HTR-8/SVneo (cell line): Measurements from ENCODE around the gene SERPIND1.
A peak's percentile ranks its signal among the peaks of the same experiment; 100 is the strongest.

ENCODE experiments used
- DNase-seq: peaks from one replicate; pipeline ENCODE4 v3.0.0; 2011; ENCODE audit warnings: low spot score, mixed read lengths; ENCODE audit not compliant: insufficient read length
- FAIRE-seq: peaks from 2 replicates; lab custom pipeline; 2011; peaks lifted over from hg19 to GRCh38; lab: Jason Lieb, UNC

Gene SERPIND1

DNA sequence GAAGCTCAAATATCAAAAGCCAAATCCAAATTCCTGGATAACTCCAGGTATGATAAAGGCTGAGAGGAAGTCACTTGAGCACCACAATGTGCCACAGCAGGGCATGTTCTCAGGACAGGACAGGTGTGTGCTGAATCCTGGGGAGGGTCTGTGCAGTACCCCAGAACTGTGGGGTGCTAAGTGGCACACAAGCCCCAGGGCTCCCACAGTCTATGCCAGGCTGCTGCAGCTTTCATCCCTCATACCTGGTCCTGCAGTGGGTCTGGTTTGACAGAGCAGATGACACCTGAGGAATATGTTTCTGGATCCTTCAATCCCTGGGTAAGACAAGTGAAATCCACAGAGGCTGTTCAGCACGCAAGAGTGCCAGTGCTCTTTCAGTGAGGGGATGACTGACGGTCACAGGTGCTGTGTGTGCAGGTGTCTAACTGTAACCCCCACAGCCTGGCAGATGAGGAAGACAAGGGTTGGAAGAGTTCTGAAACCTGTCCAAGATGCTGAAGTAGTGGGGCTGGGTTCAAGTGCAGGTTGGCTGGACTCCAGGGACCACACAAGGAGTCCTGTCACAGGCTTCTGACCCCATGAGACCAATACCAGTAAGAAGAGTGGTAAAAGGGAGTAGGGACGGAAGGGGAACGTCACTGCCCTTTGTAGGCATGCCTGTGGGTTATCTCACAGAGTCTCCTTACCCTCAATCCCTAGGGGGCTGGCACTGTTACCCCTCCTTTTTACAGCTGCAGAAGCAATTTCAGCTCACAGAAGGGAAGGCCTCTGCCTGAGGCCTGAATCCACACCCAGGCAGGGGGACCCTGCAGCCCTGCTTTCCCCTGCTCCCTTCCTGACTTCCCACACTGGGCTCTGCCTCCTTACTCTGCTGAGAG, 14.1 kb downstream of the SERPIND1 start:
- FAIRE-seq = no peak
- no peak for DNase-seq

DNA sequence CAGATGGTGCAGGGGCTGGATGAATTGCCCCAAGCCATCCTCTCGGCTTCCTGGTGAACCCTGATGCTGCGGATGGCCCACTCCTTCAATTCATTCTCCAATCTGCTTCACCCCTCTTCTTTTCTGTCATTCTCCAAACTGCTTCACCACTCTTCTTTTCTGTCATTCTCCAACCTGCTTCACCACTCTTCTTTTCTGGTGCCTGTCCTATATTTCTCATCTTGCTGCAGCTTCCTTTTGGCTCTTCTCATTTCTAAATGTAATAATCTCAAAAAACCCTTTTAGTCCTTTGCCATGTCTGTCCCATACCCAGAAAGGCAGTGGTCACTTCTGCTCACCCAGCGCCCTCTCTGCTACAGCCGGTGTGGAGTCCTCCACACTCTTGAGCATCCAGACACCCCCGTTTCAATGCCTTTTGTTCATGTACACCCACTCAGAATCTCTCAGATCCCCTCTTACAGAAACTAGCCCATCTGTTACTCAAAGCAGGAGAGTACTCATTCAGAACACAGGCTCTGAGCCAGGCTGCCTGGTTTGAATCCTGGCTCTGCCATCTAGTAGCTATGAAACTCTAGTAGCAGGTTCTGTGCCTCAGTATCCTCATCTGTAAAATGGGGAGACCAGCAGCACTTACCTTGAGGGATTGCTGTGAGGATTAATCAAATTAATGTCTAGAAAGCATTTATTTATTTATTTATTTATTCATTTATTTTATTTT, 14.9 kb downstream of the SERPIND1 start:
- no peak for FAIRE-seq
- no peak for DNase-seq

DNA sequence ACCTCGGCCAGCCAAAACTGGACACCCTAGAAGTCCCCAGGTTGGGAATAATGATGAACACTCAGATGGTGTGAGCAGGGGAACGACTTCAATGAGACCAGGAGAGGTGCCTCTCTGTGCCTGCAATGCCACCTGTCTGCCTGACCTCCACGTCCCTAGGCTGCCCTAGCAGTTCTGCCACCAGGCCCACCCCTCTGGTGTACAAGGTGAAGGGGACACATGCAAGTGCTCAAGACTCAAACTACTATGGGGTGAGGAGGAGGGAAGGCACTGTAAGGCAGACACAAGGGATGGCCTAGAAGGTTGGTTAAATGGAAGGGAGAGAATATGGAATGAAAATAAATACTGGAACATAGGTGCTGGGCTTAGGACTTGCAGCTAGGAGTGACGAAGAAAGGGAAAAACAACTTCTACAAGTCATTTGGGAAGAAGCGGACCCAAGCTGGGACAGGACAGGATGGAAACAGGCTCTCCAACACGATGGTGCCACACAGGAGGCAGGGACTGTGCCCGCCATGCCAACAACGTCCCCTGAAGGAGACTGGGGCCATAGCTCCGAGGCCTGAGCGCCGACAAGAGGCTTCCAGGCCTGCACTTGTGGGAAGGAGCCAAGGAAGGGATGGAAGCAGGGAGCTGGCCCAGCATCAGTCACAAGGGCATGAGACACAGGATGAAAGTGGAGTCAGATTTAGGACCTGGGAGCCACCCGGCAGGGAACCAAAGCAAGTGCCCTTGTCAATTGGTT, 18.5 kb downstream of the SERPIND1 start:
- no peak for DNase-seq
- no peak for FAIRE-seq

DNA sequence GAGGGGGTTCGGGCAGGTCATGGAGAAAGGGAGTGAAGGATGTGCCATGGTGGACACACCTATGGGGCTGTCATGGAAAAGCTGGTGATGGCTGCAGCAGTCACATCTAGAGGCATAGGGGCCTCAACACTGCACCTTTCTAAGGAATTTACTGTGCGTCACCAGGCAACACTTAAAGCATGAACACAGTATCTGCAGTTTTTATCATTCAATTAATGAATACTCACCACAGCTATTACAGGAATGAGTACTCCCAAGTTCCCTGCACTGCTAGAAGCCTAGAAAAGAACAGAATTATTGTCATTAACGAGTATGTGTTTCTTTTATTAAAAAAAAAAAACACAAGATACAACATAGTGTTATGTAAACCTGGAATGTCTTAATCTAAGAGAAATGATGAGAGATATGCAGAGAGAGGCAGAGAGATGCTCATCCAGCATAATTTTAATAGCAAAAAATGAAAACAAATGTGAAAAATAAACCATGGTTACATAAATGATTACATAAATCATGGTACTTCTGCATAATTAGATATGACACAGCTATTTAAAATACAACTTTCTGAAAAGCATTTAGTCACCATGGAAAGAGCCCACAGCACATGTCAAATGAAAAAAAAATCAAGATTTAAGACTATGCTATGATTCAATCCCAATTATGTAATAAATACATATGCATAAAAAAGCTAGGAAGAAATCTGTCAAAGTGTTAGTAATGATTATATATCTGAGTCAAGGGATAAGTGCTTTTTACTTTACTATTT, 19.2 kb downstream of the SERPIND1 start:
- DNase-seq (no peak), FAIRE-seq (no peak)

DNA sequence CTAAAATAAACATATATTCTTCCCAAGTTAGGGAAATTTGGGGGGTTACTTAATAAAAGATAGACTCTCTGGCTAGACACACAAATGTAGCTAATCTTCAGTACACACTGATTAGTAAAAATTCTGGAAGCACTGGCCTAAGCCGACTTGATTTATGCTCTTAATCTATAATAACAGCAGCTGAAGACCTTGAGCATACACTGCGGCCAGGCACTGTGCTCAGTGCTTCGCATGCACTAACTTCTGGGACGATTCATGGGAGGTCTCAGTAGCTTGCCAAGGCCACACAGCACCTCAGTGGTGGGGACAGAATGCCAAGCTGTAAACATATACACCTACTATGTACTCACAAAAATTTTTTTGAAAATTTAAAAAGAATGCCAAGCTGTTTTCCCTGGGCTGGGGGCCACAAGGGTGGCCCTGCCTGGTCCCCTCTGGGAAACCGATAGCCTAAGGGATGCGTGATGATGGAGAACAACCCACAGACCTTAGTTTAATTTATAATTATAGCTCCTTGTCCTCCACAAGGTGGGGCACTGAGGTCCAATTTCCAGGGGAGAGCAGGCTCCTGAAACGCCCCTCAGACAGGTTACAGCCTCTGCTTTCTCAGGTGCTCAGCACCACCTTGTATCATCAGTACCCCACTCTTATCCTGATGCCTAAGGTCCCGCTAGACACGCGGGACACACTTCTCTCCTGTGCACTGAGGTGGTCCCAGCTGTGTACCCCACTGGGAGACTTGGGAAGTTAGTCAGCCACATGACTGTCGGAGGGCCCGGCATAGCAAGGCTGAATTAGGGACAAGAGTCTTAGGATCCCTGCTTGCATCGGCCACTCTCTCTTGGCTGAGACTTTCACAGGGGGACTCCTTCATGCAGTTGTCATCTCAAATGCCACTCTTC, 20.1 kb downstream of the SERPIND1 start:
- FAIRE-seq (no peak), DNase-seq (no peak)

DNA sequence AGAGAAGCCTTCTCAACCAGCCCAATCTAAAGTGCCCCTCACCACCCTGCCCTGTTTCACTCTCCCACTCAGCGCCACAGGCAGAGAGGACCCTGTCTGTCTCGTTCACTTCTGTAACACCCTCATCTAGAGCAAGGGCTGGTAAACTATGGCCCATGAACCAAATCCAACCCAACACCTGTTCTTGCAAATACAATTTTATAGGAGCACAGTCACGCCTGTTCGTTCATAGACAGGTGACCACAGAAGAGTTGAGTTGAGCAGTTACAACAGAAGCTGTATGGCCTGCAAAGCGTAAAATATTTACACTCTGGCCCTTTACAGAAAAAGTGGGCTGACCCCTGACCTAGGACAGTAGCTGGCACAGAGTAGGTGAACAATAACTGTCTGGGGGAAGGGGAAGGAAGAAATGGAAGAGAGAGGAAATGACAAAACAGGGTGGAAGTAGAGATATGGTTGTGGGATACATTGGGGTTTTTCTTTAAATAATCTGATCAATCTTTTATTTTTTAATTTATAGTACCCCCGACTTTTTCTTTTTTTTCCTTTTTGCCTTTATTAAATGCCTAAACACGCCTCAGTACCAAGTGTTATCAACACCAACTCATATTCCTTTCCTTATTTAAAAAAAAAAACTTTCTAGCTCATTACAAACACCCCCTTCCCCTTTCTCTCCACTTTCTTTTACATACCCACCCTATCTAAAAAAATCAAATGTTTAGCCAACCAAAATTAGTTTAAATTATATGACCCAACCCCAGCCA, 20.9 kb downstream of the SERPIND1 start:
- FAIRE-seq (no peak), DNase-seq (no peak)

DNA sequence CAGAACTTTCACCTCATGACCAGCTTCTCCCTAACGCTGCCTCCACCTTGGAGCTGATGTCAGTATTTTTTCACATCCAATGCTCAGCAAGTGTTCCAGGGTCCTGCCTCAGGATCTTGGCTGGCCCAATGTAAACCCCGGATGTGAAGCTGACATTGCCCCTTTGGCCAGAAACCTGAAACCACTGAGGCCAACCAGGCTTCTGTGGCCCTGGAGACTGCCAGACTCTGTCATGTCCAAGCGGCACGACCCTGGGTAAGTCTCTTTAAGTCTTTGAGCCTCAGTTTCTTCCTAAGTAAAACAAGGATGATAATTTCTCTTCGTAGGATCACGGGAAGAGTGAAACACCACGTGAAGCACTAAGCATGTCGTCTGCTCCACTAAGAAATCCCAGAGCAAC, 22.8 kb downstream of the SERPIND1 start:
- FAIRE-seq (no peak), DNase-seq (no peak)

DNA sequence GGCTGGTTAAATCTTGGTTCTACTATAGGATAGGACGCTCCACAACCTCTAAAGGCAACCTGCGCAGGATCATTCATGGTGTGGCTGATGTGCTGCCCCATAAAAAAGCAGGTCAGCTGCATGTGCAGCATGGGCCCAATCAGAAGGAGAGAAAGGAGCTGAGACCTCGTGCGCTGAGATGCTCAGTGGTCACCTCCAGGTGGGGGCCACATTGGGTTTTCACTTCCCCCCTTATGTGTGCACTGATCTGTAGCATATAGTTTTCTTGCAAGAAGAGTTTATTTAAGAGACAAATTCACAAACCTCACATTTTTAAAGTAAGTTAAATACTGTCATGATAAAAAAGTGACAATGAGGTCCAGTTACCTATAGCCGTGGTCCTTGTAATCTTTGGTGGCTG, 24.3 kb downstream of the SERPIND1 start:
- DNase-seq = no peak
- no peak for FAIRE-seq

DNA sequence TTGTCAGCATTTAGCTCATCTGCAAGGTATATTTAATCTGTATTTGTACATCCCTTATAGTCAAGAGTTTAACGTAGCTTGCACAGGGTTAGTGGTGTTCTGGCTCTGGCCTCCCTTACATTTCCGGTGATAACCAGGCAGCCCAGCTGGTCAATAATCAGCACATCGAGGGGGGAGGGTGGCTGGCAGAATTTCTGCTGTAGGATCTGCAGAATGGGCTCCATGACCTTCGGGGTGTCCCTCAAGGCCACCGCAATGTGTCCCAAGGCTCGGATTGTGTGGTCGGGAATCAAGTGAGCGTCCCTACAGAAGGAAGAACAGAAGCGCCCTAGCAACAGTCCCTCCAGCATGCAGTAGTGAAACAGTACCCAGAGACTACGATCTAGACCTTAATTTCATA, 25.1 kb downstream of the SERPIND1 start:
- FAIRE-seq (no peak), DNase-seq (no peak)

DNA sequence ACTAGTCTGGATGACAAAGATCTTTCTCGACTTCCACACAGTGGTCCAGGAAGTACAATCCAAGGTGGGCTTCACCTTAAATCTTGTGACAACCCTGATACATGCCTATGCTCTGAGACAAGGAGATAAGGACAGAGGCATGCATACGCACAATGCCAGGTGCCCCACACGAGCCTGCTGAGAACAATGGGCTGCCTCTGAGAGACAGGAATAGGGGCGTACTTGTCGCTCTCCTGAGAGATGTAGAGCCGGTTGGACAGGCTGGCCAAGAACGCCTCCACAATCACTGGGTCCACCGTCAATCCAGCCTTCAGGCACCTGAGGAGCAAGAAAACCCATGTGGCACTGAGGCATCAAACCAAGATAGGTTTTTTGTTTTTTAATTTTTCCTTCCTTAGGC, 25.5 kb downstream of the SERPIND1 start:
- no peak for DNase-seq
- no peak for FAIRE-seq

DNA sequence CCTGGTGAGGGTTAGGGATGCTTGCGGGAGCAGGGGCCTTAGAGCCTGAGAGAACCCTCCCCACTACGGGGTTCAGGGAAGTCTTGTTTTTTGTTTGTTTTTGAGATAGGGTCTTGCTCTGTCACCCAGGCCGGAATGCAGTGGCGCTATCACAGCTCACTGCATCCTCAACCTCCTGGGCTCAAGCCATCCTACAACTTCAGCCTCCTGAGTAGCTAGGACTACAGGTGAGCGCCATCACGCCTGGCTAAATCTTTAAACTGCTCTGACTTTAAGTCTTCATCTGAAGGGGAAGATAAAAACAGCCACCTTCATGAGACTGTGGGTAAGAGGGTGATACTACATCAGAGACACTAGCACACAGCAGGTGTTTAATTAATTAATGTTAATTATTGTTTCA, 28.5 kb downstream of the SERPIND1 start:
- no peak for DNase-seq

DNA sequence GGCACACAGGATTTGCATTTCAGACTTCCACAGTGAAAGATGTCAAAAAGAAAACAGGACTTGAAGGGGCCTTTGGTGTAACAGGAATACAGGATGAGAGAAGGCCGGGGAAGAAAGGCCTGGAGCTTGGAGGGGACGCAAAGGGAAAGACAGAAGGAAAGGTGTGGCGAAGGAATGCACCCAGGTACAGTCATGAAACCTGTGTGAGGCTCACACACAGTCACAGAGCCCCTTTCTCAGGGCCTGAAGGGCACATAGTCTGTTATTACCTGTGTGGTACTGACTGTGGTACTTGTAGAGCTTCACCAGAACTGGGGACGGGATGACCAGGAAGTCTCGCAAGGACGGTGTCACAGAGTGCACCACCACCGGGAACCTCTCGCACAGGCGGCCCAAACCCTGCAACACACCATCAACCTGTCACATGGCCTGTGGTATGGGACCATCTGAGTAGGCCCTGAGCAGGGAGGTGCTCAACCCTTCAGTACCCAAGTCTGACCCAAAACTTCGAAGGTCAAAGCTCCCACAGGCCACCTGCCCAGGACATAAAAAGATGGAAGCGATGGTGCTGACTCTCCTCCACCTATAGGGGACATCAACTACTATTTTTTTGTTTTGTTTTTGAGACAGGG, 29.1 kb downstream of the SERPIND1 start:
- DNase-seq (no peak), FAIRE-seq (no peak)

More for the DNA sequence above, 28.5 kb downstream of the SERPIND1 start:
- no peak for FAIRE-seq

DNA sequence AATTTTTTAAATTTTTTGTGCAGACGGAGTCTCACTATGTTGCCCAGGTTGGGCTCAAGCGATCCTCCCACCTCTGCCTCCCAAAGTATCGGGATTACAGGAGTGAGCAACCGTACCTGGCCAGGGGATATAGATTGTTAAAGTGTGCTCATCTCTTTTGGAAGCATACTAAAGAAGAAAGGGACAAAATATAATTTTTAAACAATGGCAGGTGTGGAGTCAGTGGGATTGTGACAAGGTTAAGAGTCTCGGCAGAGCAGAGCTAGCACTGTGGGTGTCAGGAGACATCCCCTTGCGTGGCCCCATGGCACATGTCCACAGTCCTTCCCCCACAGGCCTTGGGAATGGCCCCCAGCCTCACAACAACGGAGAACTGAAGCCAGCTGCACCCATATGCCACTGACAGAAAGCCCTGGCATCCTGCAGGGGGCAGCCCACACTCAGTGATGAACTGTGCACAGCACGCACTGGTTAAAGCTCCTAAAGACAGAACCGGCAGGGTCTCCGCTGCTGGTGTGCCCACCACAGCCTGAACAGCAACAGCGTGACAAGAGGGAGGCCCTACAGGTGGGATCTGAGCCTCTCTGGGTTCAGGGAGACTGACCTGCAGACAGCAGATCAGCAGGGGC, 29.9 kb downstream of the SERPIND1 start:
- FAIRE-seq = no peak
- peak; percentile 12 for DNase-seq

DNA sequence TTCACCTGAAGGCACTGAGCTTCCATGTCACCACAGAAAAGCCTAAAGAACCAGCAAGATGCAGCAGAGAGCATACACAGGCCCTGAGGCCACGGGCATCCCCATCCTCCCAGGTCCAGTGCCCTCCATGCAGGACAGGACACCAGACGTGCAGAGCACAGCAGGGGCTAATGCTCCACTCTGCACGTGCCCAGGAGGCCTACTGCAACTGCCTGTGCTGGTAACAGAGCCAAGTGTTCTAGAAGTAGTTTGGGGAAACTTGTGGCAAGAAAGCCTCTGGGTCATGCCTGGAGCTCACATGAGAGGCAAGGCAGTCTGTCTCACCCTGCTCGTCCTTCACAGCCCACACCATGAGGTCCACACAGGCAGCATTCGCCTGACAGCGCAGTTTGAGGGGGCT, 30.7 kb downstream of the SERPIND1 start:
- FAIRE-seq (no peak), DNase-seq (no peak)

DNA sequence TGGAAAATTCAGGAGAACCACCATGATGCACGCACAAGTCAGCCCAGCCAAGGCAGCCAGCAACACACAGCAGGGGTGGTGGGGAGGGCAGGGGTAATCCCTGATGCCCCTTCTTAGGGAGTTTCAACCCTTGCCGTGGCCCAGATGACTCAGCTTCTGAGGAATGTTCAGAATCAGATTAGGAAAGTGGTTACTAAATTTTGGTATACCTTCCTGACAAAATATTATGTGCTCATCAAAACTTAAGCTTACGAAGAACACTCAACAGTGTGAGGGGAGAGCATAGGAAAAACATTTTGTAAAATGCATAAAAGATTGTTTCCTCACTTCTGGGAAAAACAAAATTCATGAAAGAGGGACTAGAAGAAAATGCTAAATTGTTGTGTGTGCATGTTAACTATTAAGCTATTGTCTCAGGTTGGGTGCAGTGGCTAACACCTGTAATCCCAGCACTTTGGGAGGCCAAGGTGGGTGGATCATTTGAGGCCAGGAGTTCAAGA, 32.1 kb downstream of the SERPIND1 start:
- no peak for FAIRE-seq
- no peak for DNase-seq

DNA sequence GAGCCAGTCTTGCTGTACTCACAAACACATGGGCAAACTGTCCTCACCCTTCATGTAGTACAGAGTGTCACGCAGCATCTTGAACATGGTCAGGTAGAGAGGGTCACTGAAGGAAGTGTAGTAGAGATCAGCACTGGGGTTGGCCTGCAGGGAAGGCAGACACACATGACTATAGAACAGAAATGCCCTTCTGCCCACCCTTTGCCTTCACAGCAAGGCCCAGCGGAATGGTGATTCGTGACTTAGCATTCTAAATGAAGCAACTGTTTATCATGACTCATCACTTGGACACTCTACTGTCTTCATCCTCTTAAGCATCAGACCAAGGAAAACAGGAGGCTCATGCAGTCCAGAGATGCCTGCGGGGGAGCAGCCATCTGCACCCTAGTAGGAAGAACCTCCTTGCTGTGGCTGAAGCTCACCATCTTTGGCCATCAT, 33.4 kb downstream of the SERPIND1 start:
- DNase-seq (peak; percentile 78), FAIRE-seq (peak; percentile 52)

DNA sequence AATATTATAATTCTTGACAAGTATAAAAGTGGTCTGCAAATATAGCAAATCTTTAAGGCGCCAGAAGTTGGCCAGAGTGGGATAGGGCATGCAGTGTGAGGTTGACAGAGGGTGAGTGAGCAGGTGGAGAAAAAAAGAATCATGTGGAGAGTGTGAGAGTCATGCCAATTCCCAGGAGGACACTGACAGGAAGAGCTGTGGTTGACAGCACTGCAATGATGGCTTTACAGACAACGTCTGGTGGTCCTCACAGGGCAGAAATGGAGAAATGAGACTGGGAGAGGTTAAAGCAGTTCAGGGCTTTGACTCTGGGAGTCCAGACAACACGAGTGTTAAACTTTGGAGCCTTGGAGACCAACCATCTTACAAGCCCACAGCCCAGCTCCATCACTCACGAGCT, 34.9 kb downstream of the SERPIND1 start:
- DNase-seq = no peak

More for the DNA sequence above, 34.9 kb downstream of the SERPIND1 start:
- FAIRE-seq = no peak
